Stimulated activated CD4-positive, alpha-beta T cell treated with anti-CD3 and anti-CD28 coated beads, Interleukin-4, amount 100 ng/mL, for 4 hours (primary cell): ENCODE results near the gene EMILIN2.
"Not testable (repeated sequence)": the region's sequence is repeated elsewhere in the genome, so short reads cannot be mapped to it uniquely, and the experiment has no call there.

ENCODE experiments used
- DNase-seq, 2 experiments: peaks; one replicate each; pipeline ENCODE4 v3.0.0-alpha.2; 2020

The EMILIN2 gene

GRCh38 chr18:2847317-2848246 is 776 bp downstream of the EMILIN2 start:
- DNase-seq = peak; percentile 30 to 39

DNA sequence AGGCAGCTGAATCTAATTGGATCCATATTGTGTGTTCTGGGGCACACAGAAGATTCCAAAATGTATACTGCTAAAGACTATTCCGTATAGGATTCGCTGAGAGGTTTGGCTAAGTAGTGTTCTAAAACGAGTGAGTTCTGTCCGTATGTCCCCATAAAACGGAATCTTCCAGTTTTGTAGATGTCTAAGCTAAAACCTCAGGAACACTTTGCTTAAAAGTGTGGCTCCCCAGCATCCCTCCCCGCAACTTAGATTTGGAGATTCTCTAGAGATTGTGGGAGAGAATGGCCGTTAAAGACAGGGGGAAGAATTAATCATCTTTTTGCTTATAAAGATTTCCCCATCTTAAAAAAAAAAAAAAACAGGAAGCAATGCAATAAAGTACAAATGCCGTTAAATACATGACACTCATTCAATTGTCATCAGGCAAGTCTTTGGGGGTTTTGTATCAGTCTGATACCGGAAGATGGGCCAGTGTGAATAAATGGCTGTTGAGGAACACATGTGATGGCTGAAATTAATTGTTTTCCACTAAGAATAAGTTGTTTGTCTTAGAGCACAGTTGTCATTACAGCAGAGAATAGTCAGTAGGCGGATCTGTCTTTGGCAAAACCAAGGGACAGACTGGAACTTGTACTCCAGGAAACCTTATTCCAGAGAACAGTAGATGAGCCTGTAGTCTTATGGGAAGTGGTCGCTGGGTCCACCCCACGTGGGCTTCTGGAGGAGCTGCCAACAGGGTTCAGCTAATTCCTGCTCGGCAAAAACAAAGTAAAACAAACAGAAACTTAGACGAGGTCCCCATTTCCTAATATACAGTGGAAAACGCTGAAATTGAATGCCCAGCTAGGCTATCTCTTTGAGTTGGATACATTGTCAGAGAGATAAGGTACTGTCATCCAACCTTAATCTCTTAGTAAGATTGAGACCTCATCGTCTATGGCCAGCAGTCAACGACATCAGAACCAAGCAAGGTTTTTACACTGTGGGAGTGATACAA is 1.7 kb downstream of the EMILIN2 start:
- DNase-seq = no peak

GRCh38 chr18:2850816-2851215 is 4.0 kb downstream of the EMILIN2 start:
- DNase-seq = no peak

- no peak for DNase-seq
Observed at GRCh38 chr18:2851771-2852170, 5.0 kb downstream of the EMILIN2 start.

DNA sequence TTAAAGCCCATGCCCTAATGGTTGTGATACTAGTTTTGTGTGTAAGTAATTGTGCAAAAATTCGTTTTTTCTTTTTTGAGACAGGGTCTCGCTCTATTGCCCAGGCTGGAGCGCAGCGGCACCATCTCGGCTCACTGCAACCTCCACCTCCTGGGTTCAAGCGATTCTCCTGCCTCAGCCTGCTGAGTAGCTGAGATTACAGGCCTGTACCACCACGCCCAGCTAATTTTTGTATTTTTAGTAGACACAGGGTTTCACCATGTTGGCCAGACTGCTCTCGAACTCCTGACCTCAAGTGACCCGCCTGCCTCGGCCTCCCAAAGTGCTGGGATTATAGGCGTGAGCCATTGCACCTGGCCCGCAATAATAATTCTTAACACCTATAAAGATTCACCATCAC is 5.7 kb downstream of the EMILIN2 start:
- DNase-seq = not testable (repeated sequence)

GRCh38 chr18:2853173-2853925 is 6.5 kb downstream of the EMILIN2 start:
- DNase-seq = no peak

GRCh38 chr18:2853926-2854664 is 7.3 kb downstream of the EMILIN2 start:
- no peak for DNase-seq

DNA sequence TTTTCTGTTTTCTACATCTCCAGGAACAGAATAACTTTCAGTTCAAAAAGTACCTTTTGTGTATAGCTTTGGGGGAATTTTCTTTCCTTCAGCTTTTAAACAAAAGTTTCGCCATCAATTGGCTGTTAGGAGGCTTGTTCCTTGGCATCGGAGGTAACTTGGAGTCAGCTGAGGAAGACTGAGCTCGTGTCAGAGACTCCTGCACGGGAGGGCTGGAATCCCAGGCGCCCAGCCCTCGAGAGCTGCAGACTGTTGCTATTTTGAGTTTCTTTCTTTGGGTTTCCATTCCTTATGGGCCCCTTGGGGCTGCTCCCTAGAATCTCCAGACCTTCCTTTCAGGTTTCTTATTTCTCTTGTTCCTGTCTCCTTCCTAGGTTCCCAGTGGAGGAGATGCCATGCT is 8.1 kb downstream of the EMILIN2 start:
- DNase-seq = no peak

- DNase-seq = no peak
Observed at GRCh38 chr18:2855560-2856350, 8.9 kb downstream of the EMILIN2 start.

DNA sequence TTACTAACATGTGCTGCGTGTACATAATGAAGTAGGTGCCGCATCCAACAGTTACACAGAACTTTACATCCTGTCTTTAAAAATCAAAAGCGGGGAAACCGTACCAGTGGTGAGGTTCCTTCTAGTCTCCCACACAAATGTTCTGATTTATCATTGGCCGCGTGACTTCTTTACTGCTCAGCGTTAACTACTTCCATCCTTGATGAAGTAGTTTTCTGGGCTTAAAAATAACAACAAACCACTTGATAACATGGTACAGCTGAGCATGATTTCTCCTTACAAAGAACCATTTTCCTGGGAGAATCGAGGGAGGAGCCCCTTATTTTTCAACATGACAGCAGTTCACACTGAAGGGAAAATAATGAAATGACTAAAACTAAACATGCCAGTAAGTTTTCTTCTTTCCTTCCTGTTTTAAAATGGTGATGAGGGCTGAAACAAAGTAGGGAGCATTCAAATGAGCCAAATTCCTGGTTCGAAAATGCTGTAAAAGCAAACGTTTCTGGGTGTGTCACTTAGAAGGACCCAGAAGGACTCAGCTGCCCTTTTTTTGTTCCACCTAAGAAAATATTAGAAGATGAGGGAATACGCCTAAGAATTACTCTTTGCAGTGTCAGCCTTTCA is 9.9 kb downstream of the EMILIN2 start:
- no peak for DNase-seq

GRCh38 chr18:2857491-2858131 is 10.8 kb downstream of the EMILIN2 start:
- DNase-seq = no peak

GRCh38 chr18:2860397-2860796 is 13.6 kb downstream of the EMILIN2 start:
- not testable (repeated sequence) for DNase-seq

GRCh38 chr18:2863997-2864396 is 17.2 kb downstream of the EMILIN2 start:
- DNase-seq = not testable (repeated sequence)

- DNase-seq = not testable (repeated sequence)
Observed at GRCh38 chr18:2866465-2866864, 19.7 kb downstream of the EMILIN2 start.

DNA sequence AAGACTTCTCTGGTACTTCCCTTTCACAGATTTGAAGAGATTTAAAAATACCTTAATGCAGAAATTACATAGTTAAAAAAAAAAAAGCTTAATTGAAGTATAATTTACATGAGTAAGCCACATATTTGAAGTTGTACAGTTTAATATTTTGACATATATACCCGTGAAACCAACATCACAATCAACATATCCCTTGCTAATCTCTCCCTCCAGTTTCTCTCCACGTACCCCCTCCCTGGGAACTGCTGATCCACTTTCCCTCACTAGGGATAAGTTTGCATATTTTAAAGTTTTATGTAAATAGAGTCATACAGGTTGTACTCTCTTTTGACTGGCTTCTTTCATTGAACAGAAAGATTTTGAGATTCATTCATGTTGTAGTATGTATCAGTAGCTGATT is 22.4 kb downstream of the EMILIN2 start:
- no peak for DNase-seq

- DNase-seq = no peak
Observed at GRCh38 chr18:2871111-2871720, 24.4 kb downstream of the EMILIN2 start.

GRCh38 chr18:2872095-2872494 is 25.3 kb downstream of the EMILIN2 start:
- DNase-seq = no peak

GRCh38 chr18:2874765-2875164 is 28.0 kb downstream of the EMILIN2 start:
- no peak for DNase-seq

- no peak for DNase-seq
Observed at GRCh38 chr18:2878656-2879330, 32.0 kb downstream of the EMILIN2 start.
